Karpas-422 (cell line): ENCODE measurements around the gene LETM1. TPM values are rescaled to one million over a fixed set of nuclear protein-coding genes. Genes with fewer than 3 reads are reported as not detected.

ENCODE experiments used
- DNase-seq: peaks from one replicate; pipeline ENCODE4 v3.0.0-alpha.2; 2015
- H2AFZ ChIP-seq: fragments of 200-600 bp; sonication (generic); 2 replicates; pipeline ENCODE4 v1.6.1; 2014; ENCODE audit warnings: antibody characterized with exemption, low read length, mixed read lengths
- H3K27ac ChIP-seq: fragments of 200-600 bp; sonication (generic); 2 replicates; pipeline ENCODE4 v1.5.1; 2014; ENCODE audit warnings: mild to moderate bottlenecking, low read length, moderate library complexity
- H3K27me3 ChIP-seq: fragments of 200-600 bp; sonication (generic); 2 replicates; pipeline ENCODE4 v1.6.1; 2014; ENCODE audit warnings: low read length, mixed read lengths
- H3K36me3 ChIP-seq: fragments of 200-600 bp; sonication (generic); 2 replicates; pipeline ENCODE4 v1.6.1; 2014; ENCODE audit warnings: low read length, mixed read lengths; ENCODE audit not compliant: insufficient read depth
- H3K4me1 ChIP-seq: fragments of 200-600 bp; sonication (generic); 2 replicates; pipeline ENCODE4 v1.6.1; 2014; ENCODE audit warnings: mild to moderate bottlenecking, low read length, mixed read lengths
- H3K4me2 ChIP-seq: fragments of 200-600 bp; sonication (generic); 2 replicates; pipeline ENCODE4 v1.6.1; 2014; ENCODE audit warnings: low read length, low read depth, mild to moderate bottlenecking; ENCODE audit not compliant: poor library complexity, severe bottlenecking
- H3K4me3 ChIP-seq: fragments of 200-600 bp; sonication (generic); 2 replicates; pipeline ENCODE4 v1.5.1; 2014; ENCODE audit warnings: mild to moderate bottlenecking, antibody characterized with exemption, low read length, mixed read lengths
- H3K79me2 ChIP-seq: fragments of 200-600 bp; sonication (generic); 2 replicates; pipeline ENCODE4 v1.6.1; 2014; ENCODE audit warnings: mild to moderate bottlenecking, low read length, mixed read lengths
- H3K9ac ChIP-seq: fragments of 200-600 bp; sonication (generic); 2 replicates; pipeline ENCODE4 v1.6.0; 2014; ENCODE audit warnings: low read length
- H3K9me2 ChIP-seq: fragments of 200-600 bp; sonication (generic), shearing (Covaris generic); replicated peaks from 2 replicates; pipeline ENCODE4 v1.6.0; 2014; ENCODE audit warnings: mild to moderate bottlenecking, low read length, moderate library complexity; ENCODE audit not compliant: insufficient read depth
- H3K9me3 ChIP-seq: fragments of 300-700, 200-600 bp; sonication (generic); 2 replicates; pipeline ENCODE4 v1.6.1; 2014; ENCODE audit warnings: low read length, mixed read lengths
- H4K20me1 ChIP-seq: fragments of 200-600 bp; sonication (generic); 2 replicates; pipeline ENCODE4 v1.6.1; 2014; ENCODE audit warnings: mild to moderate bottlenecking, antibody characterized with exemption, low read length, low read depth; ENCODE audit not compliant: insufficient read depth
- total RNA-seq: library from RNA; depleted of rRNA; stranded (reverse); fragments of >200 nt; shearing (Covaris generic); gene quantifications from 2 replicates; pipeline ENCODE4 v1.2.3, GENCODE V29; 2014; ENCODE audit warnings: low replicate concordance

The LETM1 gene
- total RNA-seq, 1 experiment from 2014 or later: 25.2 TPM

DNA sequence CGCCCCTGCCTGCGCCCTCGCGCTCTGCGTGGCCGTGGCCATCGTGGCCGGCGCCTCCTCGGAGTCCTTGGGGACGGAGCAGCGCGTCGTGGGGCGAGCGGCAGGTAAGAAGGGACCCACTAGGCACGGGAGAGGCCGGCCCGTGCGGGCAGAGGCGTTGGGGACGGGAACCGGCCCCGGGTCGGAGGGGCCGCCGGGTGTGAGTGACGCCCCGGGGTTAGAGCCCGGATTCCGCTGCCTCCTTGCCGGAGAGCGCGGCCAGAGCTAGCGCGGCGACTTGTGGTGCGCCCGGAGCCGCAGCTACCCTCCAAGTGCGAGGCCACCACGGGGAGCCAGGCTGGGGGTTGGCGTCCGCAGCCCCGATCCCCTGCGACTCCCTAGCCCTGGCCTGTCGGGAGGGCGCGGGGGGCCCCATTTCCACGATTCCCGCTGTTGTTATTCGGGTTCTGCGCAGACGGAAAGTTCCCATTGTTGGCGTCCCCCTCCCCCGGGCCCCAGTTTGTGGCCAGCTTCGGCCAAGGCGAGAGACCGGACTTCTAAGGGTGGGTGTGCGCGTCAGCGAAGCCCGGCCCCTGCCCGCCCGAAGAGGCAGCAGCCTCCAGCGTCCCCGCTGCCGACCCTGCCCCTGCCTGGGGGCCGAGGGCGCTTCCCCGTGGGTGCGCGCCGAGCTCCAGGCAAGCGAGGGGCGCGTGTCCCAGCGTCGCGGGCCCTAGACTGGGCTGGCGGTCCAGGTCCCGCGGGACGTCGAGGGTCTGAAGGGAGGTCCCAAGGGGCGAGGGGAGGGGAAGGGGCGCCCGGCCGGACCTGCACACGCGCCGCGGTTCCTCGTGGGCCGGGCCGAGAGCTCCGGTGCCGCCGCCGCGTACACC, 61.8 kb downstream of the LETM1 start:
- Histone ChIP-seq H3K9me2 (no peaks in the 10 kb centered on the region), H3K27me3 (no peaks in the 10 kb centered on the region), H2AFZ (no peak overlapping the region), H3K9me3 (no peaks in the 10 kb centered on the region), H3K27ac (no peak overlapping the region), H3K36me3 (no peaks in the 10 kb centered on the region), H3K4me1 (no peaks in the 10 kb centered on the region; the same call in 1 of the 2 replicates), H3K9ac (no peak overlapping the region), H3K4me2 (peak overlapping the region; percentile 29), H3K4me3 (no peak overlapping the region; the same call in 1 of the 2 replicates), H3K79me2 (no peaks in the 10 kb centered on the region), H4K20me1 (no peaks in the 10 kb centered on the region)
- DNase-seq: no peak

DNA sequence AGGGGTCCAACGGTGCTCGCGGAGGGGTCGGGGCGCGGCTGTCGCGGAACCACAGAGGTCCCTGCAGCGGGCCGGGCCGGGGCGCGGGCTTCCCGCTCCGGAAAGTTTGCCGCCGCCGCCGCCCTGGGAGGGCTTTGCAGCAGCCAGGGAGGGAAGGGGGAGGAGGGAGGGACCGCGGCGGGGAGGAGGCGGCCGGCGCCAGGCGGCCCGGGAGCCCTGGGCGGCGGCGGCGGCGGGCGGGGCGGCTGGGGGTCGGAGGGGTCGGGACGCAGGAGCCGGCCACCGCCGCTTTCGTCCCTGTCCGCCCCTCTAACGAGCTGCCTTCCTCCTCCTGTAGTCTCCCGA, 62.5 kb downstream of the LETM1 start:
- peak overlapping the region; percentile 48 for H3K4me2 ChIP-seq
- H3K36me3 ChIP-seq: no peaks in the 10 kb centered on the region
- no peaks in the 10 kb centered on the region for H4K20me1 ChIP-seq
- H3K27ac ChIP-seq: no peak overlapping the region
- no peaks in the 10 kb centered on the region for H3K9me2 ChIP-seq
- peak; percentile 66 for DNase-seq
- no peaks in the 10 kb centered on the region for H3K9me3 ChIP-seq
- H3K27me3 ChIP-seq: no peaks in the 10 kb centered on the region
- no peak overlapping the region for H3K9ac ChIP-seq
- peak overlapping the region; percentile 50; the same call in 1 of the 2 replicates for H3K4me3 ChIP-seq
- H3K4me1 ChIP-seq: no peaks in the 10 kb centered on the region; the same call in 1 of the 2 replicates
- H3K79me2 ChIP-seq: no peaks in the 10 kb centered on the region
- H2AFZ ChIP-seq: no peak overlapping the region

DNA sequence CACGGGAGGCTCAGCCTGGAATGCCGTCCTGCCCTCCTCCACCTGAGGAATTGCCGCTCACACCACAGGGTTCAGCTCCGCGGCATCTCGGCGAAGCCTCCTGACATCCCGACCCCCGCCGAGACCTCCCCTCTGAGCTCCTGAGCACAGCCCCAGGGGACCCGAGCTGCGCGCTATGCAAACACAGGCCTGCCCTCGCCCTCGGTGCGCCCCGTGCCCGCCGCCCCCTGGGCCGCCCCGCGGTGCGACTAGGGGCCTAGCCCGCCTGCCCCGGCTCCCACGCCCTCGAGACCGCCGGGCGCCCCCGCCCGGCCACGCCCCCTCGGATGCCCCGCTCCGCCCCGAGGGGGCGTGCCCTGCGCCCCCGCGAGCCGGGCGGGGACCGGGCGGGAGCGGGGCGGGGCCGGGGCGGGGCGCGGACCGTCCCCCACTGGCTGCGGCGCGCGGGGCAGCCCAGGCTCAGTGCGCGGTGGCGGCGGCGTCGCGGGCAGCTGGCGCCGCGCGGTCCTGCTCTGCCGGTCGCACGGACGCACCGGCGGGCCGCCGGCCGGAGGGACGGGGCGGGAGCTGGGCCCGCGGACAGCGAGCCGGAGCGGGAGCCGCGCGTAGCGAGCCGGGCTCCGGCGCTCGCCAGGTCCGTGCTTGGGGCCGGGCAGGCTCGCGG, 63.0 kb downstream of the LETM1 start, which contains the start of gene FGFR3:
Gene FGFR3, plus strand, starts transcription at position 462 of the 664 bp plus-strand sequence. CDS start 642 bp downstream, outside the sequence.
- H3K79me2 ChIP-seq: no peaks in the 10 kb centered on the region
- H4K20me1 ChIP-seq: no peaks in the 10 kb centered on the region
- H3K4me3 ChIP-seq: peak within 1 kb of the TSS; percentile 50; the same call in 1 of the 2 replicates
- H3K36me3 ChIP-seq: no peaks in the 10 kb centered on the region
- H2AFZ ChIP-seq: no peak within 1 kb of the TSS
- H3K27me3 ChIP-seq: no peaks in the 10 kb centered on the region
- peak; percentile 81 for DNase-seq
- no peaks in the 10 kb centered on the region for H3K9me2 ChIP-seq
- H3K9me3 ChIP-seq: no peaks in the 10 kb centered on the region
- H3K4me1 ChIP-seq: no peaks in the 10 kb centered on the region; the same call in 1 of the 2 replicates
- H3K9ac ChIP-seq: no peak within 1 kb of the TSS
- H3K4me2 ChIP-seq: peak within 1 kb of the TSS; percentile 48
- no peak within 1 kb of the TSS for H3K27ac ChIP-seq

DNA sequence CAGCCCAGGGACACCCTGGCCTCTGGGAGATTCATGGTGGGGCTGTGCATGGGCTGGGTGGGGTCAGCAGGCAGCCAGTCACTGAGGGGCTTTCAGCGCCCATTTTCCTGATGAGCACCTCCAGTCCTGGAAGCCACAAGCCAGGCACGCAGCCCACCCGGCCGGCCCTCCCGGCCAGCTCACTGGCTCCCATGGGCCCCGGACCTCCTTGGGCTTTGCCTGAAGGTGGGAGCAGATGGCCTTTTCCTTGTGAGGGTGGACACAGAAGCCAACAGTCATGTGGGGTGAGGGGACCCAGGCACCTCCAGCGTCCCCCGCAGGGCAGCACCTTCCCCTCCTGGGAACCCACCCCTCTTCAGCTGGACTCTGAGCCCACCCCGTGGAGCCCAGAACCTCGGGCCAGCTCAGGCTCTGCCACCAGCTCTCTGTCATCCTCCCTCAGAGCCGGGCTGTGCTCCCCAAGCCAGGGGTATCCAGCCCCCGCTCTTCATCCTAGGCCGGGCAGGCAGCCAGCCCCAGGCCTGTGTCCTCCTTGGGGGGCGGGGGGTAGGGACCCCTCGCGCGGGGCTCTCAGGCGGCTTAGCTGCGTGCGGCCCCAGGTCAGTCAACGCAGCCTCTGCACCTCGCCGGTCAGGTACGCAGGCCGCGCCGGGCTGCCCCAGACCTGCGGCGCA, 63.7 kb downstream of the LETM1 start:
- Histone ChIP-seq H3K27ac (no peak overlapping the region), H3K4me1 (no peaks in the 10 kb centered on the region; the same call in 1 of the 2 replicates), H3K4me3 (no peak overlapping the region), H3K9me2 (no peaks in the 10 kb centered on the region), H4K20me1 (no peaks in the 10 kb centered on the region; the same call in 1 of the 2 replicates), H3K27me3 (no peaks in the 10 kb centered on the region), H3K79me2 (no peaks in the 10 kb centered on the region), H3K9me3 (no peaks in the 10 kb centered on the region), H3K9ac (no peak overlapping the region), H2AFZ (no peak overlapping the region), H3K4me2 (no peak overlapping the region), H3K36me3 (no peaks in the 10 kb centered on the region)
- DNase-seq: no peak

DNA sequence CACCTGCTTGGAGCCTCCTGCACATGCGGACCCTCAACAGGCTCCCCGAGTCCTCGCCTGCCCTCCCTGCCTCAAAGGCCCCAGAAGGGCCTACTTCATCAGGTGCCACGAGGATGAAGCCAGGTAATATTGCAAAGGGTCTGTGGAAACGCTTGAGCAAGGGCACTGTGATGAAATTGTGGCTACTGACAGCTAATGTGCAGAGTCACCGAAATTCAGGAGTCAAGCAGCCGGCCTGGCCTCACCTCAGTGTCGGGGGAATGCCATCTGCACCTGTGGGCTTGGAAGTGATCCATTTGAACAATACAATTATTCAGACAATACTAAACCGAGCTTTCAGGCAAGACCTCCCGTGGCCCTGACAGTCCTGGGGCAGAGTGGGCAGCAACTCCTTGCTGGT, 66.0 kb downstream of the LETM1 start:
- DNase-seq: no peak
- no peaks in the 10 kb centered on the region for H3K27me3 ChIP-seq

DNA sequence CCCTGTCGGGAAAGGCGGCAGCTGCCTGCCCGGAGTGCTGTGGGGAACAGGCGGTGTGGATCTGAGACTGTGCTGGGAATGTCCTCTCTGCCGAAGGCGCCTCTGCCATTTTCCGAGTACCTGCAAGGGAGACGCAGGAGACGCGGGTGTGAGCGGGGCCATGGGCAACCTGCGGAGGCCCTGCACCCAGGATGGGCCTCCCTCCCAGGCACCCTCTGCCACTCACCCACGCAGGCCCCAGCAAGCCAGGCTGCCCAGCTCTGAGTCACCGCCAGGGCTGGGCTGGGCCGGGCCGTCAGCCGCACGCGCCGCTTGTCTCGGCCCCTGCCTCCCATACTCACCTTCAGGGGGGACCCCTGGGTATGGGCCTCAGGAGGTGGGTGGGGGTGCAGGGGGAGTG, 66.4 kb downstream of the LETM1 start:
- no peaks in the 10 kb centered on the region for H3K9me2 ChIP-seq
- no peaks in the 10 kb centered on the region for H3K9me3 ChIP-seq
- no peak overlapping the region for H3K9ac ChIP-seq
- H2AFZ ChIP-seq: no peak overlapping the region
- H3K4me2 ChIP-seq: no peak overlapping the region
- H4K20me1 ChIP-seq: no peaks in the 10 kb centered on the region; the same call in 1 of the 2 replicates
- H3K27me3 ChIP-seq: no peaks in the 10 kb centered on the region
- H3K4me3 ChIP-seq: no peak overlapping the region
- H3K27ac ChIP-seq: no peak overlapping the region
- no peaks in the 10 kb centered on the region for H3K79me2 ChIP-seq
- no peaks in the 10 kb centered on the region; the same call in none of the 2 replicates for H3K4me1 ChIP-seq
- no peaks in the 10 kb centered on the region for H3K36me3 ChIP-seq
- DNase-seq: no peak

More for the DNA sequence above, 66.0 kb downstream of the LETM1 start:
- no peak overlapping the region for H3K4me3 ChIP-seq
- H3K27ac ChIP-seq: no peak overlapping the region
- no peaks in the 10 kb centered on the region for H3K9me3 ChIP-seq
- no peak overlapping the region for H3K9ac ChIP-seq
- H2AFZ ChIP-seq: no peak overlapping the region
- no peaks in the 10 kb centered on the region; the same call in 1 of the 2 replicates for H4K20me1 ChIP-seq
- H3K79me2 ChIP-seq: no peaks in the 10 kb centered on the region
- no peaks in the 10 kb centered on the region for H3K36me3 ChIP-seq
- H3K4me2 ChIP-seq: no peak overlapping the region
- H3K9me2 ChIP-seq: no peaks in the 10 kb centered on the region
- H3K4me1 ChIP-seq: no peaks in the 10 kb centered on the region; the same call in 1 of the 2 replicates

DNA sequence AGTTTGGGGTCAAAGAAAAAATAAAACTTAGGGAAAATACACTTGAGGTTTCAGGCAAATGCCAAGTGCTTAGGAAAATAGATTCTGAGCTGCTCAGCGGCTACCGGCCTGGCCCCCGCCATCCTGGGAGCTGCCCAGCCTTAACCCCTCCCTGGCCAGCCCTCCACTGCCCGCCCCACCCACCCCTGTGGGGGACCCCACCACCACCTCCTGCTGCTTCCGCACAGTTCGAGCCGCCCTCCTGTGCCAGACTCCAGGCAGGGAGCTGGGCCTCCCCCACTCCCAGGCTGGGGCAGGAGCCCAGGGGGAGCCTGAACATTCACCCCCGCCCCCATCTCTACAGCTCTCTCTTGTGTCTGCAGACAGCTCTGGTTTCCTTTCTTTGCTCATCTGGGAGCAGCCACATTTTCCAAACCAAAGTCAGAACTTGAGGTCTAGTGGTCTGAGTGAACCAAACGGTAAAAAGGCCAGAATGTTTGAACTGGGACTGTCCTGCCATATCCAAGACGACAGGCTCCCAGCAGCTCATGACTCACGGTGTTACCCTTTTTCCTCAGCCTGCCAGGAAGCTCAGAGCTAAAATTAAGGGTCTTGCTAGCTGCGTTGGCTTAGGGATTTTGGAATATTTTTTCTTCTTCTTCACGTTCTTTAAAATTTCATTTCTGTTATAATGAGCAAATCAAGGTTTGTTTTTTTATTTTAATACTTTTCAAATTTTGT, 67.5 kb downstream of the LETM1 start:
- H3K79me2 ChIP-seq: no peaks in the 10 kb centered on the region
- H3K4me1 ChIP-seq: peaks cover 7% of the 10 kb centered on the region
- H3K9me3 ChIP-seq: no peaks in the 10 kb centered on the region
- H3K36me3 ChIP-seq: no peaks in the 10 kb centered on the region
- no peaks in the 10 kb centered on the region for H3K27me3 ChIP-seq
- H3K4me2 ChIP-seq: no peak overlapping the region
- DNase-seq: no peak
- H4K20me1 ChIP-seq: no peaks in the 10 kb centered on the region; the same call in 1 of the 2 replicates
- H3K9me2 ChIP-seq: no peaks in the 10 kb centered on the region
- H3K27ac ChIP-seq: no peak overlapping the region
- no peak overlapping the region for H3K4me3 ChIP-seq
- H3K9ac ChIP-seq: no peak overlapping the region
- no peak overlapping the region for H2AFZ ChIP-seq
